OCI-LY1 (cell line): ENCODE data around the gene ZNF554.

Source experiments
- CTCF ChIP-seq: fragments of 200-600 bp; sonication (generic), shearing (Covaris generic); IDR thresholded peaks from 2 replicates; pipeline ENCODE4 v1.5.1; 2017; ENCODE audit warnings: mild to moderate bottlenecking, antibody characterized with exemption, low read length, moderate library complexity, mixed read lengths
- EZH2 ChIP-seq: fragments of 200-600 bp; sonication (generic), shearing (Covaris generic); IDR thresholded peaks from 2 replicates; pipeline ENCODE4 v1.8.0; 2017; ENCODE audit warnings: borderline replicate concordance, mixed run types, mild to moderate bottlenecking, antibody characterized with exemption, low read length, moderate library complexity, mixed read lengths

GRCh38 chr19:2782329-2782935 lies 37.2 kb upstream of the ZNF554 start:
- no peak for TF ChIP-seq CTCF
- no peak for TF ChIP-seq EZH2
